Measurements from ENCODE around the gene EREG. TPM values are rescaled to one million over a fixed set of nuclear protein-coding genes. Genes with fewer than 3 reads are reported as not detected.

EREG gene
- total RNA-seq, 1 donor, result 15.0 TPM

DNA sequence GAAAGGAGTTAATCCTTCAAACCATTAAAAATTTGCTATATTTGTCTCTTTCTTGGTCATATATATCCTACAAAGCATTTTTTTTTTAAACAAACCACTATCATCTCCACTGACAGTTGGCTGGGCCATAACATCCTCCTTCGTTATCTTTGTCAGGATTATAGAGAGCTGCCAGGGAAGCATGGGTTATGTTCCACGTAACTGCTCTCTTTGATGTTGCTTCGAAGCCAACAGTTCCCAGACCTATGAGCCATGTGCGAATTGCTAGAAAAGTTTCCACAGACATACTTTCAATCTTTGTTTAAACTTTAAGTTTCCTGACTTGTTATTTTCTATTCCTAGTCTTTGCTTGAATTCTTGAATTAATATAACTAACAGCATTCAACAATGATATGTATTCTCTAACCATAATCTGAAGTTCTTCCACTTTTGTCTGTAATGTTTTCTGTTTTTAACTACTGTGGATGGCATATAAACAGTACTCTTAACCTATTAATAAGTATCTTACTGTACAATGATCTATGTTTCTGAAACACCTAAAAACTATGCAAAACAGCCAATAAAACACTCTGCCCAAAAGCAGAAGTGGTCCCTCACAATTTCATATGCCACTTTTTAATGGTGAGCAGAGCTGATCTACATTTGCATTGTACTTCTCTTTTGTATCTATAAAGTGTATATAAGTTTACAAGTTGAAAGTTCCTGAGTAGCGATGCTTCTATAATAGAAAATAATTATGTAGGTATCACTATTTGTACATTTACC is 37.9 kb downstream of the EREG start:
- TF ChIP-seq, protein P1, sequence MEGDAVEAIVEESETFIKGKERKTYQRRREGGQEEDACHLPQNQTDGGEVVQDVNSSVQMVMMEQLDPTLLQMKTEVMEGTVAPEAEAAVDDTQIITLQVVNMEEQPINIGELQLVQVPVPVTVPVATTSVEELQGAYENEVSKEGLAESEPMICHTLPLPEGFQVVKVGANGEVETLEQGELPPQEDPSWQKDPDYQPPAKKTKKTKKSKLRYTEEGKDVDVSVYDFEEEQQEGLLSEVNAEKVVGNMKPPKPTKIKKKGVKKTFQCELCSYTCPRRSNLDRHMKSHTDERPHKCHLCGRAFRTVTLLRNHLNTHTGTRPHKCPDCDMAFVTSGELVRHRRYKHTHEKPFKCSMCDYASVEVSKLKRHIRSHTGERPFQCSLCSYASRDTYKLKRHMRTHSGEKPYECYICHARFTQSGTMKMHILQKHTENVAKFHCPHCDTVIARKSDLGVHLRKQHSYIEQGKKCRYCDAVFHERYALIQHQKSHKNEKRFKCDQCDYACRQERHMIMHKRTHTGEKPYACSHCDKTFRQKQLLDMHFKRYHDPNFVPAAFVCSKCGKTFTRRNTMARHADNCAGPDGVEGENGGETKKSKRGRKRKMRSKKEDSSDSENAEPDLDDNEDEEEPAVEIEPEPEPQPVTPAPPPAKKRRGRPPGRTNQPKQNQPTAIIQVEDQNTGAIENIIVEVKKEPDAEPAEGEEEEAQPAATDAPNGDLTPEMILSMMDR (IDR thresholded peaks at IDR 0.05; ENCODE audit: insufficient read depth, low read length), result no peak
- no peak overlapping the region for H3K4me3 ChIP-seq (ENCODE audit: low read depth, low read length)
- no peak for DNase-seq (ENCODE audit: low read depth)

DNA sequence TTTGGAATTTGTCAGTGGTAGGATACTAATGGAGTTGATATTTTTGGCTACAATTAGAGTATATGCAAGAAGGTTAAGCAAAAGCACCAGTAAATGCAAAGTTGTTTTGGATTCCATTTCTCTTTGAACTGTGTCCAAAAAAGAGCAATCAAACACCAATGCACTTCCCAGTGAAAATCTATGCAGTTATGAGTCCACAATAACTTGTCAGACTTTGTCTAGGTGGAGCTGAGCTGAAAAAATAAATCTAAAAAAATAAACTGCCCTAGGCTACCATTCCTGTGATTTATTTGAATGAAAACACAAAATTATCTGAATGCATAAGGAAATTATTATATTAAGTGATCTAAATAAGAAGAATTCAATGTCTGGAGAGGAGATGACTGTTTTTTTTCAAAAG is 42.9 kb downstream of the EREG start:
- TF ChIP-seq, protein P1 (IDR thresholded peaks at IDR 0.05; ENCODE audit: insufficient read depth, low read length), result no peak
- no peak for DNase-seq (ENCODE audit: low read depth)

DNA sequence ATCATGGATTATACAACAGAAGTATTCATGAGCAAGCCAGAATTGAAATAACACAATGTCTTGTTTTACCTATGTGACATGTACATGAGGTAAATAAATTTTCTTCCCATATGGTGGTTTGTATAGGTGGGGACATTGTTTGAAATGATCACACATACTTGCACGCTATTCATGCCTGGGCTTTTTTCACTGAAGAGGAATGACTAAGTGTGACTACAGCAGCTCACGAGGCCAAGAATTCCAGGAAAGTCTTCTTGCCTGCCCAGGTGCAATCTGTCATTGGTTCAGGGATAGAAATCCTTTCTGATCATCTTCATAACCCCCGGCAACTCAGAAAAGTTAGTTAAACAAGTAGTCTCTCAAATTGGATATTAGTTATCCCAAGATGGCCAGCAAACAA is 43.7 kb downstream of the EREG start:
- H3K4me3 ChIP-seq (ENCODE audit: low read depth, low read length), result no peak overlapping the region
- TF ChIP-seq, protein P1 (IDR thresholded peaks at IDR 0.05; ENCODE audit: insufficient read depth, low read length), result no peak
- DNase-seq (ENCODE audit: low read depth), result peak; percentile 39

More for the DNA sequence above, 42.9 kb downstream of the EREG start:
- no peak overlapping the region for H3K4me3 ChIP-seq (ENCODE audit: low read depth, low read length)

DNA sequence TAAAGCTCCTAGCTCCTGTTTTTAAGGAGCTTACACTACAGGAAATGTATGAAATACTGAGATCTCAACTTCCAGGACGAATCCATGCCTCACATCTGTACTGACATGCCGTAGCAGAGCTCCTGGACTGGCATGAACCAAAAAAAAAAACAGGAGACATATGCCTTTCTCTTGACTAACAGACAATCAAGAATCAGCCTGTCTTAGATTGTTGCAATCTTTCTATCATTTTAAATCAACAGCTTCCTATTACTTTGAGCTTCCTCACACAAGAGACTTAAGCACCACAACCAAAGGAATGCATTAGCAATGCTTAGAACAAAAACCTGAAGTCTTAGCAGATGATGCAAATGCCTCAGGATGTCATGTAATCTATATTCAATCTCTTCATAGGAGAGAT is 45.3 kb downstream of the EREG start:
- peak; percentile 30 for DNase-seq (ENCODE audit: low read depth)
- H3K4me3 ChIP-seq (ENCODE audit: low read depth, low read length), result no peak overlapping the region
- TF ChIP-seq, protein P1 (IDR thresholded peaks at IDR 0.05; ENCODE audit: insufficient read depth, low read length), result no peak

DNA sequence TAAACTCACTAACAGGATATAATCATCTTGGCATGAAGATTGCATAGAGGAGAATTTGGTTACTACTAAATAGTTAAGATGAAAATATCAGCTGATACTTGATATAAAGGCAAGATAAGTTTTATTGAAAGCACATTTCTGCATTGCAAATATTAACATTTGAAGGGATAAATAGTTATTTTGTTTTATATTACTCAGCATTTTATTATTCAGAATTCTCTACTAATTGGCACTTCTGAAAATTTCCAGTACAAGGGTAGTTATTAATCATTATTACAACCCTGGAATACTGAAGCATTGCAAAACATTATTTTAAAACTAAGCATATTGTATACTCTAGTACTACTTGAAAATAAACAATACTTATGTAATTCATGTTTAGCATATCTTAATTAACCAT is 47.3 kb downstream of the EREG start:
- TF ChIP-seq, protein P1 (IDR thresholded peaks at IDR 0.05; ENCODE audit: insufficient read depth, low read length), result no peak
- no peak overlapping the region for H3K4me3 ChIP-seq (ENCODE audit: low read depth, low read length)
- DNase-seq (ENCODE audit: low read depth), result no peak

DNA sequence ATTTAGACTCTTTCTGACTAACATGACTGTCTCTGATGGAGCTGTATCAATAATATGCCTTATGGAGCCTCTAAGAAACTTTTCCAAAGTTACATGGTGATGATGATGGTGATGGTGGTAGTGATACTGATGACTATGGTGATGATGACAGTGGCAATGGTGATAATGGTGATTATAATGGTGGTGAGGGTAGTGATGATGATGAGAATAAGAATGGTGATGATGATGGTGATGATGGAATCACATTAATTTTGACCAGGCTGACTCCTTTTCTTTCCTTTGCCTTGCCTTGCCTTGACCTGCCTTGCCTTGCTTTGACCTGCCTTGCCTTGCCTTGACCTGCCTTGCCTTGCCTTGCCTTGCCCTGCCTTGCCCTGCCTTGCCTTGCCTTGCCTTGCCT is 48.3 kb downstream of the EREG start:
- DNase-seq (ENCODE audit: low read depth), result no peak
- no peak overlapping the region for H3K4me3 ChIP-seq (ENCODE audit: low read depth, low read length)
- TF ChIP-seq, protein P1 (IDR thresholded peaks at IDR 0.05; ENCODE audit: insufficient read depth, low read length), result no peak
